Measurements from ENCODE around the gene KIAA1210.

KIAA1210 gene

GRCh38 chrX:119127650-119128049 is at the start of gene KIAA1210:
Gene KIAA1210 (minus strand): TSS chrX:119127812. CDS start chrX:119123642, 4,170 bp downstream.
- no peak within 1 kb of the TSS for H3K9ac ChIP-seq (ENCODE audit: low read length)
- H3K36me3 ChIP-seq (ENCODE audit: control insufficient read depth, insufficient read depth, low read length) = no peaks in the 10 kb centered on the region
- no peaks in the 10 kb centered on the region for H3K4me1 ChIP-seq (ENCODE audit: control insufficient read depth, insufficient read depth, low read length)
- no peaks in the 10 kb centered on the region for H3K9me3 ChIP-seq (ENCODE audit: control insufficient read depth, low read length)
- no peaks in the 10 kb centered on the region for H3K27me3 ChIP-seq (ENCODE audit: control insufficient read depth, insufficient read depth, low read length)
- no peak within 1 kb of the TSS for H3K4me3 ChIP-seq (ENCODE audit: low read length)

GRCh38 chrX:119177278-119177677 is 49.7 kb upstream of the KIAA1210 start:
- Histone ChIP-seq H3K9ac (ENCODE audit: low read length) (no peak overlapping the region), H3K4me1 (ENCODE audit: control insufficient read depth, insufficient read depth, low read length) (no peaks in the 10 kb centered on the region), H3K4me3 (ENCODE audit: low read length) (no peak overlapping the region), H3K9me3 (ENCODE audit: control insufficient read depth, low read length) (no peaks in the 10 kb centered on the region), H3K27me3 (ENCODE audit: control insufficient read depth, insufficient read depth, low read length) (no peaks in the 10 kb centered on the region), H3K36me3 (ENCODE audit: control insufficient read depth, insufficient read depth, low read length) (no peaks in the 10 kb centered on the region)

- H3K4me3 ChIP-seq (ENCODE audit: low read length) = no peak overlapping the region
- H3K27me3 ChIP-seq (ENCODE audit: control insufficient read depth, insufficient read depth, low read length) = no peaks in the 10 kb centered on the region
- no peaks in the 10 kb centered on the region for H3K36me3 ChIP-seq (ENCODE audit: control insufficient read depth, insufficient read depth, low read length)
- no peaks in the 10 kb centered on the region for H3K4me1 ChIP-seq (ENCODE audit: control insufficient read depth, insufficient read depth, low read length)
- H3K9me3 ChIP-seq (ENCODE audit: control insufficient read depth, low read length) = no peaks in the 10 kb centered on the region
- no peak overlapping the region for H3K9ac ChIP-seq (ENCODE audit: low read length)
Observed at GRCh38 chrX:119174900-119175299, 47.3 kb upstream of the KIAA1210 start.

DNA sequence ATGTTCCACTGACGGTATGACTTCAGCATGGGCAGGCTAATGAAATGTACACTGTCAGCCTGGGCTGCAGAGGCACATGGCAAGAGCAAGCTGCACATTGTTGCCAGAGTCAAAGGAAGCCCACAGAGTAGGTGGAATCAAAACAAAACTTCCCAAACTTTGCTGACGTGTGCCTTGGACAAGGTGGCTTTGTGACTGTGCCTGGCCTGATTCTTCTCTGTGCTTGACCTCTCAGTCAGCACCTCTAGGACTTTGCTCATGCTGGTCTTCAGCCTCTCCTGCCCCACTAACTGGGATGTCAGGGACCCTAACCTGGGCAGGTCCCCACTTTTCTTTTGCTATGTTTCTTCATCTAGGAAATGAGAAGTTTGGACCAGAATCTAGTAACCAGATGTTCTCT is 40.5 kb upstream of the KIAA1210 start:
- no peak overlapping the region for H3K4me3 ChIP-seq (ENCODE audit: low read length)
- no peaks in the 10 kb centered on the region for H3K36me3 ChIP-seq (ENCODE audit: control insufficient read depth, insufficient read depth, low read length)
- no peaks in the 10 kb centered on the region for H3K27me3 ChIP-seq (ENCODE audit: control insufficient read depth, insufficient read depth, low read length)
- no peaks in the 10 kb centered on the region for H3K4me1 ChIP-seq (ENCODE audit: control insufficient read depth, insufficient read depth, low read length)
- H3K9me3 ChIP-seq (ENCODE audit: control insufficient read depth, low read length) = no peaks in the 10 kb centered on the region
- H3K9ac ChIP-seq (ENCODE audit: low read length) = no peak overlapping the region

- no peaks in the 10 kb centered on the region for H3K9me3 ChIP-seq (ENCODE audit: control insufficient read depth, low read length)
Observed at GRCh38 chrX:119158226-119158625, 30.6 kb upstream of the KIAA1210 start.

DNA sequence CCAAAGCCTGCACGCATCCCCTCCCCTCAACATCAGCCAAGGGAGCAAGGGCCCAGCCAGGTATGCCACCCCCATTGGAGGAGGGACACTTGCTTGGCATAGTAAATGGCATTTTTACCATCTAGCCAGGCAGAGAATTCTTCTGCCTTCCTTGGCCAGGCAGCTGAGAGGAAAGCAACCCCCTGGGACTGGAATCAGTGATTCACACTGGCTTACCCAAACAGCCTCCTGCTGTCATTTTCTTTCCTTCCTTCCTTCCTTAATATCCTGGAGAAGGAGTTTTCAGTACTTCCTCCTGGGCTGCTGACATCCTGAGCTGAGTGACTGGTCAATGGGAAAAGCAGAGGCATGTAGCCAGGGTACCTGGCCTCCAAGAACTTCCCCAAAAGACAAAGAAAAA is 28.6 kb upstream of the KIAA1210 start:
- Histone ChIP-seq H3K9ac (ENCODE audit: low read length) (no peak overlapping the region), H3K36me3 (ENCODE audit: control insufficient read depth, insufficient read depth, low read length) (no peaks in the 10 kb centered on the region), H3K4me1 (ENCODE audit: control insufficient read depth, insufficient read depth, low read length) (no peaks in the 10 kb centered on the region), H3K9me3 (ENCODE audit: control insufficient read depth, low read length) (no peaks in the 10 kb centered on the region), H3K4me3 (ENCODE audit: low read length) (no peak overlapping the region), H3K27me3 (ENCODE audit: control insufficient read depth, insufficient read depth, low read length) (no peaks in the 10 kb centered on the region)

More at GRCh38 chrX:119158226-119158625, 30.6 kb upstream of the KIAA1210 start:
- H3K9ac ChIP-seq (ENCODE audit: low read length) = no peak overlapping the region
- H3K4me1 ChIP-seq (ENCODE audit: control insufficient read depth, insufficient read depth, low read length) = no peaks in the 10 kb centered on the region
- H3K4me3 ChIP-seq (ENCODE audit: low read length) = no peak overlapping the region
- H3K36me3 ChIP-seq (ENCODE audit: control insufficient read depth, insufficient read depth, low read length) = no peaks in the 10 kb centered on the region
- H3K27me3 ChIP-seq (ENCODE audit: control insufficient read depth, insufficient read depth, low read length) = no peaks in the 10 kb centered on the region

GRCh38 chrX:119155416-119156035 is 27.9 kb upstream of the KIAA1210 start:
- Histone ChIP-seq H3K27me3 (ENCODE audit: control insufficient read depth, insufficient read depth, low read length) (no peaks in the 10 kb centered on the region), H3K9ac (ENCODE audit: low read length) (no peak overlapping the region), H3K9me3 (ENCODE audit: control insufficient read depth, low read length) (no peaks in the 10 kb centered on the region), H3K36me3 (ENCODE audit: control insufficient read depth, insufficient read depth, low read length) (no peaks in the 10 kb centered on the region), H3K4me1 (ENCODE audit: control insufficient read depth, insufficient read depth, low read length) (no peaks in the 10 kb centered on the region), H3K4me3 (ENCODE audit: low read length) (no peak overlapping the region)

DNA sequence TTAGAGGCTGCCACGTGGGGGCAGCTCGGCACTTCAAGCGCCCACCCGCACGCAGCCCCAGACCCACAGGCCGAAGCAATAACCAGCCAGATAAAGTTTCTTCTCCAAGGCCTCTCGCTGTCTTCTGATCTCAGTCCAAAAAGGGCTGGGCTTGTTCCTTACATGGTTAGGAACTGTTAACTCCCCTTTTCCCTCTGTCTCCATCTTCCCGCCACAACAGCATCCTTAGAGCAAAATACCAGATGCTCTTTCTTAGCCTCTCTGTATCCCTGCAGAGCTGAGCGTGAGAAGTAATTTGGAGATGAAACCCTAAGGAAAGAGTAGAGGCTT is 23.4 kb upstream of the KIAA1210 start:
- Histone ChIP-seq H3K9ac (ENCODE audit: low read length) (no peak overlapping the region), H3K27me3 (ENCODE audit: control insufficient read depth, insufficient read depth, low read length) (no peaks in the 10 kb centered on the region), H3K9me3 (ENCODE audit: control insufficient read depth, low read length) (no peaks in the 10 kb centered on the region)

GRCh38 chrX:119150163-119151050 is 22.8 kb upstream of the KIAA1210 start:
- Histone ChIP-seq H3K4me1 (ENCODE audit: control insufficient read depth, insufficient read depth, low read length) (no peaks in the 10 kb centered on the region), H3K36me3 (ENCODE audit: control insufficient read depth, insufficient read depth, low read length) (no peaks in the 10 kb centered on the region), H3K27me3 (ENCODE audit: control insufficient read depth, insufficient read depth, low read length) (no peaks in the 10 kb centered on the region), H3K4me3 (ENCODE audit: low read length) (no peak overlapping the region), H3K9me3 (ENCODE audit: control insufficient read depth, low read length) (no peaks in the 10 kb centered on the region), H3K9ac (ENCODE audit: low read length) (no peak overlapping the region)

More for the DNA sequence above, 23.4 kb upstream of the KIAA1210 start:
- Histone ChIP-seq H3K4me3 (ENCODE audit: low read length) (no peak overlapping the region), H3K36me3 (ENCODE audit: control insufficient read depth, insufficient read depth, low read length) (no peaks in the 10 kb centered on the region), H3K4me1 (ENCODE audit: control insufficient read depth, insufficient read depth, low read length) (no peaks in the 10 kb centered on the region)

- no peaks in the 10 kb centered on the region for H3K4me1 ChIP-seq (ENCODE audit: control insufficient read depth, insufficient read depth, low read length)
- H3K36me3 ChIP-seq (ENCODE audit: control insufficient read depth, insufficient read depth, low read length) = no peaks in the 10 kb centered on the region
- no peaks in the 10 kb centered on the region for H3K27me3 ChIP-seq (ENCODE audit: control insufficient read depth, insufficient read depth, low read length)
- H3K4me3 ChIP-seq (ENCODE audit: low read length) = no peak overlapping the region
- H3K9me3 ChIP-seq (ENCODE audit: control insufficient read depth, low read length) = no peaks in the 10 kb centered on the region
- no peak overlapping the region for H3K9ac ChIP-seq (ENCODE audit: low read length)
Observed at GRCh38 chrX:119147486-119147885, 19.9 kb upstream of the KIAA1210 start.

GRCh38 chrX:119145241-119145653 is 17.6 kb upstream of the KIAA1210 start:
- H3K9ac ChIP-seq (ENCODE audit: low read length) = no peak overlapping the region
- H3K27me3 ChIP-seq (ENCODE audit: control insufficient read depth, insufficient read depth, low read length) = no peaks in the 10 kb centered on the region
- H3K4me1 ChIP-seq (ENCODE audit: control insufficient read depth, insufficient read depth, low read length) = no peaks in the 10 kb centered on the region
- no peaks in the 10 kb centered on the region for H3K9me3 ChIP-seq (ENCODE audit: control insufficient read depth, low read length)
- H3K4me3 ChIP-seq (ENCODE audit: low read length) = no peak overlapping the region
- H3K36me3 ChIP-seq (ENCODE audit: control insufficient read depth, insufficient read depth, low read length) = no peaks in the 10 kb centered on the region

GRCh38 chrX:119134466-119134865 is 6.9 kb upstream of the KIAA1210 start:
- Histone ChIP-seq H3K27me3 (ENCODE audit: control insufficient read depth, insufficient read depth, low read length) (no peaks in the 10 kb centered on the region), H3K36me3 (ENCODE audit: control insufficient read depth, insufficient read depth, low read length) (no peaks in the 10 kb centered on the region), H3K4me1 (ENCODE audit: control insufficient read depth, insufficient read depth, low read length) (no peaks in the 10 kb centered on the region), H3K9me3 (ENCODE audit: control insufficient read depth, low read length) (no peaks in the 10 kb centered on the region), H3K9ac (ENCODE audit: low read length) (no peak overlapping the region), H3K4me3 (ENCODE audit: low read length) (no peak overlapping the region)

All from mucosa of stomach (tissue), 1 donor.